ENCODE measurements around the gene TRIP11. TPM values are rescaled to one million over a fixed set of nuclear protein-coding genes. Genes with fewer than 3 reads are reported as not detected.

The TRIP11 gene
- total RNA-seq, 1 donor from 2014 or later, result 50.4 TPM

DNA sequence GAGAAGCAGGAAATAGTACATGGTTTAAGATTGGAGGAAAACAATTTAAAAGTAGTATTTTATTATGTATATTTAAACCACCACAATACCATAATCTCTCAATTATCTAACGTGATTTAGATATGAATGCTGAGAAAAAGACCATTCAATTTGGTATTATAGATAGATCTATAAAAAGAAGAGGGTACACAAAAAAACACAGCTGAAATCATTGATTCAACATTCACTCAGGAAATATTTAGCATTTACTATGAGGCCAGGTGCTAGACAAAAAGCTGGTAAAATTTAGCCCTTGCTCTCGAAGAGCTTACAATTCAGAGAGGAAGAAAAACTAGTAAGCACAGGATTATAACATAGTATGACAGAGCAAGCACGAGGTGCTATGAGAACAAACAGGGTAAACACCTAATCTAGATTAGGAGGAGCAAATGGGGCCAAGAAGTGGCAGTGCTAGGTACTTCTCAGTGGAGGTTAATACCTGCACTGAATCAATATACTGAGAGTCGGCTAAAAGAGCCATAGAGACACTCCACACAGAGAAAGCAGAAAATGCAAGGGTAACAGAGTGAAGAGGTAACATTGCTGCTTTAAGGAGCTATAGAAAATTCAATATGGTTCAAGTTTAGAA lies 27.6 kb downstream of the TRIP11 start:
- intact Hi-C loops (cut with micrococcal nuclease), result no loop called here

DNA sequence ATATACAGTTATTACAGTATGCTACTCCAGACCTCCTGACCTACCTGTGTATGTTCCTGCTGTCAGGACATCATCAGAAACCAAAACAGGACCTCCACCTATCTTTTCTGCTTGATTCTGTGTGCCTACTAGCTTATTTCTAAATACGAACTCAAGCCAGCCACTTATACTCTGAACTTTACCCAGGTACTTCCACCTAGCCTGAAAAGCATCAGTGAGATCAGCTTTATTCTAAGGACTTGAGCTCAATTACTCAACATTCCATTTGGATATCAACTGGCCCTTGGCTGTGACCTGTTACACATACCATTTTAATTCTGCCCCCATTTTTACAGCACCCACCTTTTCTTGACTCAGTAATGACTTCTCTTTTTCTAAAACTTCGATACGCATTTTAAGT lies 29.2 kb downstream of the TRIP11 start:
- intact Hi-C loops (cut with micrococcal nuclease), result no loop called here

DNA sequence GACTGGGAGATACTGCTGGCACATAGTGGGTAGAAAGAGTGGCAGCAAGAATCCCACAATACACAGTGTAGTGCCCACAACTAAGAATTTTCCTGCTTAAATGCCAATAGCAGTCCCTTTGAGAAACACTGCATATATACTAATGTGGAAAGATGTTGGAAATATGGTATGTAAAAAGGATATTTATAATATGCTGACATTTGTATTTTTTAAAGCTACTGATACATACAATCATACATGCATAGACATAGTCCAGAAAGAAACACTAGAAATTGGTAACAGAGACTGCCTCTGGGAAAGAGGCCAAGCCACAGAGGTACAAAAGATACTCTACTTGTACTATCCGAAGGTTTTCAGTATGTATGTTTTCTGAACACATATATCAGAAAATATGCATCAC lies 30.3 kb downstream of the TRIP11 start:
- intact Hi-C loops (cut with micrococcal nuclease), result no loop called here

DNA sequence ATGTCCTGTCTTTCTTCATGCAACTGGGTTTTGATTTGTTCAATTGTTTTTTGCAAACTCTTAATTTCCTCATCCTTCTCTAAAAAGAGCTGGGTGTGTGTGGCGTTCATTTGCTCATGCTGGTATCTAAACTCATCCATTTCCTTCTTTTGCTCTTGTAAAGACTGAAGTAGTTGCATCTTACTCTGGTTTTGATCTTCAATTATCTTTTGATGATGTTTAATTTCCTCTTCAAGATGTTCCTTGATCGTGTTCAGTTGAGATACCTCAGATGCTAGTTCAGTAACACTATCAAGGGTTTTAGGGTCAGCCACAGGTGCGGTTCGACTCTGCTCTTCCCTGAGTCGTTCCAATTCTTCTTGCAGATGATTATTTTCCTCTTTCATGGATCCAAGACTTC lies 34.8 kb downstream of the TRIP11 start:
- intact Hi-C loops (cut with micrococcal nuclease), result no loop called here

DNA sequence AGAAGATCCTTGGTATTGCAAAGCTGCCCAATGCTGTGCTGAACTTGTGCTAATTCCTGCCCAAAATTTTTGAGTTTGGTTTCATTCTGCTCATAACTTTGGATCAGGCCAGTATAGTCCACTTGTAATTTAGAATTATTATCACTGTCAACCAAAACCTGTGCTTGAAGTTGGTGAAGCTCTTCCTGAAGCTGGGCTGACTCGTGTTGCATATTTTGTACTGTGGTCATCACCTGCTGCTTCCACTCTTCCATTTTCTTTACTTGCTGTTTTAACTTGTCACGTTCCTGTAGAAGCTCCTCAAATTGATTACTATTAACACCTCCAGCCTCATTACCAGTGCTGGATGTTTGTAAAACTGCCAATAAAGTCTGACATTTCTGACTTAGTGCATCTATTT lies 35.8 kb downstream of the TRIP11 start:
- intact Hi-C loops (cut with micrococcal nuclease), result no loop called here

DNA sequence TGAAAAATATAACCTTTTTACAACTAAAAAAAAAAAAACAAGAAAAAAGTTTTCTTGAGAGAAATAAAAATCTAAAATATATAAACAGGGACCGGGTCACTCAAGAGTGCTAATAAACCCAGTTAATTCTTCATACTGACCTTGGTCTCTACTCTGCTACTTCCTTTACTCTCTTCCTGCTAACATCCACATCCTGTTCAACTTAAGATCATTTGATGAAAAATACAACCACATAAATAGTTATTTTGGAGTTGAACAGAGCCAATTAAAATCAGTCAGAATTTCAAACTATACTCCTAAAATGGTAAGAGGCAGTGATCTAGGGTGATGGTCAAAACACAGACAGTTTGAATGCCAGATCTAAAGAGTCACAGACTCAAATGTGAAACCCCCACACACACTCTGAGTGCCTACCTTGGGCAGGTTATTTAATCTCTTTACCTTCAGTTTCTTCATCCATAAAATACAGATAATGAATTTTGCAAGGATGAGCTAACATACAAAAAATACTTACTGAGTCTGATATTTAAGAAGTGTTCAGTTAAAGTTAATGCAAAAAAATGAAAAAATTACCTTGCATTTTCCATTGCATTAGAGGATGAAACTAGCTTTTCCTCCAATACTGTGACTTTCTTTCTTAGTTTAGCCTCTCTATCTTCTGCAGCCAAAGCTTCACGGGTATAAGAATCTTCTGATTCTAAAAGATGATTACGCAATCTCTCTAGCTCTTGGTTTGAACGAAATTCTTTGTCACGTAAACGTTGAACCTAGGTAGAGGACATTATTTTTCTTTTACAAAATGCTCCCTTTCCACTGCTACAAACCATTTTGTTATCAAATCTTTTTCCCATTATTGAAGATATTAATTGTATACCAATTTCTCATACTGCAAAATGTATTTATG lies 40.9 kb downstream of the TRIP11 start:
- intact Hi-C loops (cut with micrococcal nuclease), result loop anchor here (5.0 to 10.0 kb wide), 2 partner anchors 134 to 487 kb away; partner anchors contain the start of genes PPP4R3A and TC2N

DNA sequence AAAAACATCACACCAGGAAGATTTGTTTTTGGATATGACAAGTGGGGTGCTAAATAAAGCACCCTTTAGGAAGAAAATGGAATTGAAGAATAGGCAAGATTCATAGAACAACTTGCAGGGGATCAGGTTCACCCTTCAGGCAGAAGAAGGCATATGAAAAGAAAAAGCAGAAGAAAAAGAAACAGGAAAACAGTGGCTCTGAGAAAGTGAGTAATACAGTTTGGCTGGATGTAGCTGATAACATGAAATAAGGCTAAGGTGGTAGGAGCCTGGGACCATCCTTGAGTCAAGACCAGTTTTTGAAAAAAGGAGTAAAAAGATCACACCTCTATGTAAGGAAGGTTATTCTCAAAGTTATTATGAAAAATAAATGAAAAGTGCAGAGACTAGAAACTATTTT lies 42.4 kb downstream of the TRIP11 start:
- intact Hi-C loops (cut with micrococcal nuclease), result loop anchor here (5.0 to 10.0 kb wide), 2 partner anchors 133 to 485 kb away; partner anchors contain the start of genes PPP4R3A and TC2N

DNA sequence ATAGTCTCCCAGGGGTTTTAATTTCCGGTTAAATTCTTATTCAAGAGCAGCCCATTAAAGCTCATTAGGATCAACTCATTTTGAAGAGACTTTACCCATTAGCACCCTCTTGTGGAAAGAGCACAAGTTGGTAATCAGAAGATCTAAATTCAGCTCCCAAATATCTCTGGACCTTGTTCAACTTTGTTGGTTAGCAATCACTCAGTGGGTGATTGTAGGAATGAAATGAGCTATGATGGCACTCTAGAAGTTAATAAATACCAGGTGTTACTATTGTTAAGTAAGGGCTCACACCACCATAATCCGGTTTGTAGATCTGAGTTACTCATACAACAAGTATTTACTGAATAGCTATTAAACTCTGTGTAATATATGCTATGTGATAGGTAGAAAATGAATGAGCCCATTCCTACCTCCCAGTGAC lies 42.9 kb downstream of the TRIP11 start:
- intact Hi-C loops (cut with micrococcal nuclease), result loop anchor here (5.0 to 10.0 kb wide), 2 partner anchors 132 to 485 kb away; partner anchors contain the start of genes PPP4R3A and TC2N

DNA sequence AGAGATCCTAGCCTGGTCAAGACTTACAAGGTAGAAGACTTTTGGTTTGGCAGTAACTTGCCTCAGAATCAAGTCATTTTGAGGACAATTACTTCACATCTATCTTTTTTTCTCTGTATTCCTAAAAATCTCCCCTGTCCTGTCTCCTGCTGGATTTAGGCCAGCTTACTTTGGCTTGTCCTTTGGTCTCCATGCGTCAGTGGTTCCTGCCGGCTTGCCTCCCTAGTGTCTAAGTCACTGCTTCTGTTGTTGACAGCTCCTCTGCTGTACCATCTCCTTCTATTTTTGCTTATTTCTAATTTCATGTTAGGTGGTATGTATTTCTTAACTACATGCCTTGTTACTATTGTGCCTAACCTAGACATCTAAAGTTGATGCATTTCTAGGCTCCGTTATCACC lies 52.7 kb downstream of the TRIP11 start:
- intact Hi-C loops (cut with micrococcal nuclease), result no loop called here

DNA sequence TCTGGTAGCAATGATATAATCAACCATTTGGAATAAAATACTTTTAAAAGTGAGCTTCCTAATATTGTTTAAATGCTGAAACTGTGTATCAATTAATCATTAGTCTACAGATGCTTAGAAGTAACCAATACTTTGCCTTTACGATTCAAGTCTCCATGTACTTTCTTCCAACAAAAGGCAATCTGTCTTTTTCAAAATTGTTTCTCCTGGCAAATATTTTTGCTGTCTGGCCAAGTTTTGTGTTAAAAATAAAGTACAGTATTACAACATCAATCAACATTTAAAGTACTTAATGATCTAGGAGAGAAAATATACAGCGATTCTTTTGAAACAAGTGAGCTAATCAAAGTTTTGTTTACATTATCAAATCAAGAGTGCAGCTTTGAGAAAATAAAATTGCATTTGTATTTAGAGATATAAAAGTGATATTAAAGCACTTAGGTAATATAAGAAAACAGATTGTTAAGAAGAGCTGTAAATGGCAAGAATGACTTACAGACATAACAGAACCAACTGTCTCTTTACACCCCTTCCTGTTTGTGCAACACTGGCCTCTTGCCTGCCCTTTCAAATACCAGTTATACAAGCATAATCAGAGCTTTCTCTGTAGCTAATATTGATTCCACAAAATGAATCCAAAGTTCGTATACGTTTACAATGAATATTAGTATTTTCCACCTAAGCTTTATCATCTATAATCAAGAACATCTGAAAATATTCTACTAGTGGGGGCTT lies 54.2 kb downstream of the TRIP11 start:
- intact Hi-C loops (cut with micrococcal nuclease), result no loop called here

DNA sequence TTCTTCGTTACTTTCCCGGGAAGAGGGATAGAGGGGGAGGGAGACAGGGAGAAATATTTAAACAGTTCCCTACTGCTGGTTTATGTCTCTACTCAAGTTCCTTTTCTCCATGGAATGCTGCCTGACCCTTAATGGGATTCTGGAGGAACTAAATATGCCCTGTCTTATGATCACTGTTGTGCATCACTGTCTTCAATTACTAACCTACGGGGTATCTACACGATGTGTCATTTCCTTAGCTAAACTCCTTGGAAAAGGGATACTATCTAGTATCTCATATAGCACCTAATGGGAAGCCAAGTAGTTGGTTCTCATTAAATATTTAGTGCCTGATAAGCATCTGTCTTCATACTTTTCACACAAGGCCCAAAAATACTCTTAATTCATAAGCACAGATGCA lies 54.9 kb downstream of the TRIP11 start:
- intact Hi-C loops (cut with micrococcal nuclease), result no loop called here

DNA sequence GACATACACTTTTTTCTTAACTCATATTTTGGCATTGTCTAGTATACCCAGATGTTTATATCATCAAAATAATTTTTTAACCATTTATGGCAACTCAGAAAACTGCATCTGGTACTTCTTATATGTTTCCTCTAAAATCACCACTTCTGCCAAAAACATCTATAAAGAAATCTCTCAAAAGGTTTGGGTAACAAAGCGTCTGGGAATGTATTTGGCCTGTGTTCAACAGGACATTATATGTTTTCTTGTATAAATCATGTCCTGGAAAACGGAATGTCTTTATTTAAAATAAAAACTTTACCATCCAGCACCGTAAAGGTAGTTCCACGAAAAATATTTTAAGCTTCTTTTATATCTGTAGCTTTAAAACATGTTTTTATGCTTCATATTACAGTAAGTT lies 56.3 kb downstream of the TRIP11 start:
- intact Hi-C loops (cut with micrococcal nuclease), result no loop called here

DNA sequence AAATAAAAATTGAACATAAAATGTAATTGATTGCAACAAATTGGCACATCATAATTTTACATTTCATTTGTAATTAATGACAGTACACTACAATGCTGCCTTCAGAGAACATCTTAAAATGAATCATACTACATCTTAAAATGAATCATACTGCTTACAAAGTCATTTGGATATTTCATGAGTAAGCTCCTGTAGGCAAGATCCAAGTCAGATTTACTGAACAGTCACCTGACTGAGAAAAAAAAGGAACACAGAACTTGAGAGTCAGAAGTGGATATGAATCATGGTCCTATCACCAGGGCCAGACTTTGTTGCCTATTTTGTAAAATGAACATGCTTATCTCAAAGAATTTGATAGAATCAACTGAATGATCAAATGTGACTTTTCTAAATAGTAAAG lies 59.7 kb downstream of the TRIP11 start:
- intact Hi-C loops (cut with micrococcal nuclease), result no loop called here

DNA sequence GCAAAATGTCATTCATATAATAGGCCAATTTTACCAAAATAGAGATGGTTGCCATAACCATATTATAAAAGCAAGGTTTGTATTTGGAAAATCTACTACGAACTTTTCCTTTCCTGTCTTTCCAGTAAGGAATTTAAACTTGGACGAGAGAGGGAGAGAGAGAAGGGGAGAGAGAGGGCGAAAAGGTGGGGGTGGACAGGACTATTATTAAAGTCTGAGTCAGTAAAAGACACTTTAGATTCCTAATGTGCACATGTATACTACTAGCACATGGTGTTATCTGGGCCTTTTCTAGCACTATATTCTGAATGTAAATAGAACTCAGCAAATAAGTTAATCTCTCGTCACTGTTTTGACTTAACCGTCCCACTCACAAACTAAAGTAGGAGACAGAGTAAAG lies 62.0 kb downstream of the TRIP11 start:
- intact Hi-C loops (cut with micrococcal nuclease), result no loop called here

DNA sequence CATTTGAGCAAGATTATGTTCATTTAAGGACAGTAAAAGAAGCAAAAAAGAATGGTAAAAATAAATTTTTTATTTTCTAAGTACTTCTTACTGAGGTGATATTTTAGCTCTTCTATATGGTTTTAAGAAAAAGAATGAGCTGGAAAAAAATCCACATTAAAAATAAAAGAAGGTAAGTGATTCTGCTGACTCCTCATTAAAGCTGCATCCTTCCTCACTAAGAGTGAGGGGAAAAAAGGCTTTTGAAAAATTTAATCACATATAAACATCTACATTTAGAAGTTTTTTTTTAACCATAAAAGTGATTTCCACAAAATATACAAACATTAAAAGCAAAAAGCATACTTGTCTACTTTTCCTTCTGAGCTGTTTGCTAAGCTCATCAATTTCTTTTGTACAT lies 64.1 kb downstream of the TRIP11 start:
- intact Hi-C loops (cut with micrococcal nuclease), result no loop called here

DNA sequence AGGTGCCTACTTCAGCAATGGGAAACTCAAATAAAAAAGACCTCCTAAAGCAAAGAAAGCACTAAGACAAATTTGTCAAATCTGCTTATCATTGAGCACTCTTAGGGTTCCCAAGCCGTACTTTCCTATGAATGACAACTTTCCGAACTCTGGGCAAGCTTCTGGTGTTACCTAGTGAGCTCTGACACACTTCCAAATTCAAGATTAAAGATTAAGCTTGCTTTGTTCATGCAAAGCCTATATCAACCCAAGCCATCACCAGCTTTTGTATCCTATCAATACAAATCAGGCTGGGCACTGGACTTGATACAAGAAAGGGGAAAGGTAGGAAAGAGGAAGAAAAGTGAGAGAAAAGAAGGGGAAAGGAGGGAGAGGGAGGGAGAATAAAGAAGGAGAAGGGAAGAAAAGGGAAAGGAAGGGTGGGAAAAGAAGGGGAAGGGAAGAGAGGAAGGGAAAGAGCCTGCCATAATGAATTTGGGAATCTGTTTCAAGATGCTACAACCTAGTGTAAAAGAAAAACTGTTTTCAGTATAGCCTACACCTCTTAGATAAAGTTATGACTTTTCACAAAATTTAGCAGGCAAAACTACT lies 68.6 kb downstream of the TRIP11 start:
- intact Hi-C loops (cut with micrococcal nuclease), result no loop called here

DNA sequence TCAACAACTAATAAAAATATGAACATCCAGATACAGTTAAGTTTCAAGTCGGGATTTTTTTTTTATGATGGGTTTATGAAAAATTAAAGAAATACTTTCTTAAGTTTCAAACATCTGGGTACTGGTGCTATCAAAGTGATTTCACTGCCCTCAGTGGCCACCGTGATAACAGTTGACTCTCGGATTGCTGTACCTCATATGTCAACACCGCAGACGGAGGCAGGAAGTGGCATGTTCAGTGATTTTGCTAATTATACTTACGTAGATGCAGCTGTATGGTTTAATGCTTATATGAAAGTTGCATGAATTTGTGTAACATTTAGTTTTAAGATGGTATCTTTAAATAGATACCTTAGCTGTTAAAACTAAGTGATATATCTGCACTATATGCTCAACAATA lies 71.6 kb downstream of the TRIP11 start:
- intact Hi-C loops (cut with micrococcal nuclease), result no loop called here

DNA sequence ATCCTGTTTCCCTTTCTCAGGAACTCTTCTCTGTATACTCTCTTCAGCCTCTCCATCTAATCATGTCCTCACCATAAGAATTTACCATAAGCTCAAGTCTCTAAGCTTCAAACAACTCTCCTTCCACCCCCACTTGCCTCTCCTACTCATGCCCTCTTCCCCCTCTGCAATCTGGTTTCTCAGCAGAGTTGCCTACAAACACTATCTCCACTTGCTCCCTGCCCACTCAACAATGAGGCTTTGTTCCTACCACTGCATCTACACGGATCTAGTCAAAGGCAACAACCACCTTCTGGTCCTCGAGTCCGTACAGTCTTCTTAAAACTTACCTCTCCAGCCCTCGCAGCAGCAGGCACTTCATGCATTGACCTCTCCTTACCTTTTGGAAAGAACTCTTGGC lies 75.1 kb downstream of the TRIP11 start:
- intact Hi-C loops (cut with micrococcal nuclease), result no loop called here

DNA sequence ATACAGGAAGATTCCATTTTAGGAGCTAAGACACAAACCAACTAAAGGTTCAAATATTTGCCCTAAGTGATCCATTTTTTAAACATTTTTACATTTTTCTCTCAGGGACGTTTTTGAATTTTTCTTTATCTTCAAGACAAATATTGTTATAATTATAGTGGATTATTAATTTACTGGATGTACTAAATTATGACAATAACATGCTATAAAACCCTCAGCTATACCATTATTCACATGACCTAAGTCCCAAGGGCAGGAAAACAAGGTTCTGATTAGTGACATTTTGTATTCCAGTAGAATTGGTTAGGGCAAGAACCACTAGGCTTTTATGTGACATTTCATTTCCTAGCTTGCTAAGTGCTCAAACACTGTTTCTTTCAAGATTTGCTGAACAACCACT lies 75.8 kb downstream of the TRIP11 start:
- intact Hi-C loops (cut with micrococcal nuclease), result no loop called here

DNA sequence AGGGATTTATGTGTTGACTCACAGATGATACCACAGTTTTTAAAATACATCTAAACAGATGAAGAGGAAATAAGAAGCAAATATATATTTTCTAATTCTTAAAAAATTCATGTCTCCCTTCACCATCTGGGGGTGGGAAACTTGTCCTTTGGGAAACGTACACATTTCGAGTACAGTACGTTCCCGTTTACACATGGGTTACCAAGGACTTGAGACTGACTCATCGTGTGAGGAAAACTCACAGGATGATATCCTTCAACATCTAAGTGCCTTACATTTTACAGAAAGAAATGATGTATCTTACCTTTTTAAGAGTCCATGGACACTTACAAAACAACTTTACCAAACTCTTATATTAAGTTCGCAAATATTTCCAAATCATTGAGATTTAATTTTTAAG lies 76.4 kb downstream of the TRIP11 start:
- intact Hi-C loops (cut with micrococcal nuclease), result no loop called here

Data from T-helper 1 cell treated with Interleukin-12 subunit alpha and Interleukin-12 subunit beta and Interleukin-4 antibody, amounts not matched to agents 30 ng/mL and 1 ng/mL, for 36 hours (primary cell).